Activated T-helper 17 cell treated with anti-CD3 and anti-CD28 coated beads, Interleukin-2, amount 50 U/mL, for 72 hours (primary cell): Measurements from ENCODE around the gene CD151. TPM values are rescaled to one million over a fixed set of nuclear protein-coding genes. Genes with fewer than 3 reads are reported as not detected.

Experiments
- ATAC-seq: fragments of 150-1000 bp; cut with Tn5 transposase; replicated peaks from 2 replicates; pipeline ENCODE4 v1.10.0; 2021; ENCODE audit warnings: mild to moderate bottlenecking, moderate library complexity
- H3K27ac Mint-ChIP-seq: one replicate; pipeline ENCODE4 v1.8.0; 2022; ENCODE audit warnings: mixed read lengths
- H3K27me3 Mint-ChIP-seq: one replicate; pipeline ENCODE4 v1.8.0; 2022; ENCODE audit warnings: mixed read lengths
- H3K36me3 Mint-ChIP-seq: one replicate; pipeline ENCODE4 v1.8.0; 2022; ENCODE audit warnings: low read depth, mild to moderate bottlenecking, mixed read lengths
- H3K4me1 Mint-ChIP-seq: one replicate; pipeline ENCODE4 v1.8.0; 2022; ENCODE audit warnings: mixed read lengths
- H3K4me3 Mint-ChIP-seq: one replicate; pipeline ENCODE4 v1.8.0; 2022; ENCODE audit warnings: mild to moderate bottlenecking, mixed read lengths
- H3K9me3 Mint-ChIP-seq: one replicate; pipeline ENCODE4 v1.8.0; 2022; ENCODE audit warnings: mixed read lengths
- total RNA-seq, 2 donors: library from RNA; stranded (reverse); gene quantifications; one replicate each; pipeline ENCODE4 v1.2.3, GENCODE V29; 2022

CD151 gene
- total RNA-seq, 2 donors from 2014 or later = 61.5 to 74.6 TPM

DNA sequence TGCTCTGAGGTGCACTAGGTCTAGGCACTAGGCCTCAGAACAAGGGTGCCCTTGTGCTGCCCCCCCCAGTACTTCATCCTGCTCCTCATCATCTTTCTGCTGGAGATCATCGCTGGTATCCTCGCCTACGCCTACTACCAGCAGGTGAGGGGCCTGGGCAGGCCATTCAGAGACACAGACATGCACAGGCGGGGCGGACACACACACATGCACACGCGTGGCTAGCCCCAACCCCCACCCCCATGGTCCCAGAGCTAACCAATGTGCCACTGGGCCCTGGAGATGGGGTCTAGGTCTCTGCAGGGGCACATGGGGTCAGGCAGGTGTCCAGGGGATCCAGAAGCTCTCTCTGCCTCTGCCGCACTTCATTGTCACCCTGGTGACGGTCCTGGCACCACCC lies 3.9 kb downstream of the CD151 start:
- Mint-ChIP-seq H3K36me3 (peaks cover 18% of the 10 kb centered on the region), H3K4me1 (peaks cover 11% of the 10 kb centered on the region), H3K27me3 (no peaks in the 10 kb centered on the region), H3K27ac (no peak overlapping the region), H3K9me3 (no peaks in the 10 kb centered on the region), H3K4me3 (no peak overlapping the region)
- no peak for ATAC-seq

DNA sequence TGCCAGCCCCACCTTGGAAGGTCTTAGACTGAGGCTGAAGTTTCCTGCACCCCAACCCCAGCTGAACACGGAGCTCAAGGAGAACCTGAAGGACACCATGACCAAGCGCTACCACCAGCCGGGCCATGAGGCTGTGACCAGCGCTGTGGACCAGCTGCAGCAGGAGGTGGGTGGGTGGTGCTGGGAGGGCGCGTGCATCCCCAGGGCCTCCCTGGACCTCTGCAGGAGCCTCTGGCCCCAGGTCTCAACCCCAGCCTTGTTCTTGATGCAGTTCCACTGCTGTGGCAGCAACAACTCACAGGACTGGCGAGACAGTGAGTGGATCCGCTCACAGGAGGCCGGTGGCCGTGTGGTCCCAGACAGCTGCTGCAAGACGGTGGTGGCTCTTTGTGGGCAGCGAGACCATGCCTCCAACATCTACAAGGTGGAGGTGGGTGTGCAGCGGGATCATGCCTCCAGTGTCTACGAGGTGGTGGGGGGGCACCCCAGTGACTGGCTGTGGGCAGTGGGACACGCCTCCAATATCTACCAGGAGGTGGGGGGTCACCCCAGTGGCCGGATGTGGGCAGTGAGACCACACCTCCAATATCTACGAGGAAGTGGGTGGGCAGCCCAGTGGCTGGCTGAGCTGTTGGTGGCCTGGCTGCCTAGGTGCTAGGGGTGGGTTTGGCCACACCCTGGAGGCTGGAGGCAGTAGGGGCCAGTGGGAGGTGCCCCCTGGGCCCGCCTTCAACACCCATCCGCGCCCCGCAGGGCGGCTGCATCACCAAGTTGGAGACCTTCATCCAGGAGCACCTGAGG lies 4.6 kb downstream of the CD151 start:
- Mint-ChIP-seq H3K4me1 (peaks cover 11% of the 10 kb centered on the region), H3K36me3 (peaks cover 18% of the 10 kb centered on the region), H3K9me3 (no peaks in the 10 kb centered on the region), H3K4me3 (no peak overlapping the region), H3K27me3 (no peaks in the 10 kb centered on the region), H3K27ac (no peak overlapping the region)
- no peak for ATAC-seq

DNA sequence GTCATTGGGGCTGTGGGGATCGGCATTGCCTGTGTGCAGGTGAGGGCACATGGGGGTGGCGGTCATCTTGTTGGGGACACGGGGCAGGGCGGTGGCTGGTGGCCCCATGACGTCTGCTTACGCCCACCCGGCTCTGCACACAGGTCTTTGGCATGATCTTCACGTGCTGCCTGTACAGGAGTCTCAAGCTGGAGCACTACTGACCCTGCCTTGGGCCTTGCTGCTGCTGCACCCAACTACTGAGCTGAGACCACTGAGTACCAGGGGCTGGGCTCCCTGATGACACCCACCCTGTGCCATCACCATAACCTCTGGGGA lies 5.2 kb downstream of the CD151 start:
- H3K27ac Mint-ChIP-seq = no peak overlapping the region

DNA sequence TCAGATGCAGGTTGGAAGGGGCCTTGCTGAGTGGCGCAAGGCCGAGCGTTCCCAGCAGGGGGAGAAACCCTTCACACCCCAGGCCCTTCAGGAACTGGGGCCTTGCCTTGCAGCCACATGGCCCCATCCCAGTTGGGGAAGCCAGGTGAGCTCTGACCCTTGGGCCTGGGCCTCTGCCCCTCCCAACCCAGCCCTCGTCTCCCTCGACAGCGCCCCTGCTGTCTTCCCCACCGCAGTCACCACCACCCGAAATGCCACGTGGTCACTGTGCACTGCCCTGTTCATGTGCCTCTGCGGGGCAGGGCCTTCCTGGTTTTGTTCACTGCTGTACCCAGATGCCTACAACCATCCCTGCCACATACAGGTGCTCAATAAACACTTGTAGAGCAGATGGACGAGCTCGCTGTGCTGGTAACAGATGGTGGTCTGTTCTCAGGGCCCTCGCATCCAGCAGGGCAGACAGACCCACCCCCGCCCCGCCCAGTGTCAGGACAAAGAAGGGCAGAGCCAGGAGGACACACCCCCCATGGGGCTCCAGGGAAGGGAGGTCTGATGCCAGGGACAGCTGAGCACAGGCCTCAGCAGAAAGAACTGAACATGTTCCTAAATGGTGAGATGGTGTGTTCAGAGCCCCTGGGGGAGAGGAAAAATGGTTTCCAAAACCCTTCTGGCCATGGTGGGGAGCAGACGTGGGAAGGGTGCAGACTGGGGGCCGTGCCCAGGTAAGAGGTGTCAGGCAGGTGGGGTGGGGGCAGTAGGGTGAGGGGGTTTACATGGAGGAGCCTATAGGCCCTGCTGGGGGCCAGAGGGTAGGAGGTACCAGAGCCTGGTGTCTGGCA lies 5.9 kb downstream of the CD151 start:
- Mint-ChIP-seq H3K4me1 (peaks cover 11% of the 10 kb centered on the region), H3K27me3 (no peaks in the 10 kb centered on the region), H3K27ac (no peak overlapping the region), H3K4me3 (no peak overlapping the region), H3K36me3 (peaks cover 18% of the 10 kb centered on the region), H3K9me3 (no peaks in the 10 kb centered on the region)
- ATAC-seq = no peak

More for the DNA sequence above, 5.2 kb downstream of the CD151 start:
- no peak for ATAC-seq
- Mint-ChIP-seq H3K36me3 (peaks cover 18% of the 10 kb centered on the region), H3K4me1 (peaks cover 11% of the 10 kb centered on the region), H3K9me3 (no peaks in the 10 kb centered on the region), H3K4me3 (no peak overlapping the region), H3K27me3 (no peaks in the 10 kb centered on the region)

DNA sequence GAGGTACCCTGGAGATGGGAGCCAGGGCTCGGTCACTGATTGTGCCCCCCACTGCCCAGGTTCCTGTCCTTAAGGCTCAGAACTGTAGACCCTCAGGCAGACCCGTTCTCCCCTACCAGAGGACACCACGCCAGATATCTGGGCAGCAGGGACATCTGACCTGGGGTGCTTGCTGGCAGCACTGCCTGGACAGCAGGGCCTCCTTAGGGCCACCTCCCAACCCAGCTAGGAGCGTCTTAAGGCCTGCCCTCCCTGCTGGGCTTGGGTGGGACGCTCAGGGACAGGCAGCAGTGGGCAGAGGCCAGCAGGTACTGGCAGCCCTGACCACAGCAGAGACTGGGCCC lies 6.5 kb downstream of the CD151 start:
- ATAC-seq = no peak
- no peaks in the 10 kb centered on the region for H3K9me3 Mint-ChIP-seq
- no peaks in the 10 kb centered on the region for H3K27me3 Mint-ChIP-seq
- no peak overlapping the region for H3K27ac Mint-ChIP-seq
- H3K36me3 Mint-ChIP-seq = peaks cover 18% of the 10 kb centered on the region
- H3K4me3 Mint-ChIP-seq = no peak overlapping the region
- H3K4me1 Mint-ChIP-seq = peaks cover 7% of the 10 kb centered on the region

DNA sequence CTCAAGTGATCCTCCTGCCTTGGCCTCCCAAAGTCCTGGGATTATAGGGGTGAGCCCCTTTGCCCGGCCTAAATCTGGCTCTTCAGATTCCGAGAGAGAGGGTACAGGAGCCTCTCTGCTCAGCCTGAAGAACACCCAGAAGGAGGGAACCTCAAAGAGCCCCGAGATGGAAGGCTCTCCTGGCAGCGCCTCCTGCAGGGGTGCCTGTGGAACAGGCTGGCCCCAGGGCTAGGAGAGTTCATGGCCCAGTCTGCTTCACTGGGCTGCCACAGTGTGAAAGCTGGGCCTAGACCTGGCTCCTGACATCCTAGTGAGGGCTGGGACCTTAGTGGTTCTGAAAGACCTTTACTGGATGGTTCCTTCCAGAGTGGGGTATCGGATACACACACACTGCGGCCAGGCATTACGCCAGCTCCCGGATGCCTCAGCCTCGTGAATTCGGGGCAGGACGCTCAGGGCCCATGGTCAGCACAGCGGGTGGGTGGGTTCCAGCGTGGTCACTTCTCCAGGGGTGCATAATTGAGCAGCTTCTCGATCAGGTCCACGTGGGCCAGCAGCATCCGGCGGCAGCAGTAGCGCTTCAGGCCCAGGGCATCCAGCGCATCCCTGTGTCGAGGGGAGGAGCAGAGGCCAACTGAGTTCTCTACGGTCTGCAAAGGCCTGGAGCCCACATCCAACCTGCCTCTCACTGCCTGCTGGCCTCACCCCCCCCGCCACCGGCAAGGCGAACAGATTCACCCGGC lies 7.3 kb downstream of the CD151 start:
- Mint-ChIP-seq H3K36me3 (peaks cover 18% of the 10 kb centered on the region), H3K27ac (peak overlapping the region; percentile 68), H3K27me3 (no peaks in the 10 kb centered on the region), H3K9me3 (no peaks in the 10 kb centered on the region), H3K4me3 (peak overlapping the region; percentile 73), H3K4me1 (peaks cover 7% of the 10 kb centered on the region)
- ATAC-seq = no peak

DNA sequence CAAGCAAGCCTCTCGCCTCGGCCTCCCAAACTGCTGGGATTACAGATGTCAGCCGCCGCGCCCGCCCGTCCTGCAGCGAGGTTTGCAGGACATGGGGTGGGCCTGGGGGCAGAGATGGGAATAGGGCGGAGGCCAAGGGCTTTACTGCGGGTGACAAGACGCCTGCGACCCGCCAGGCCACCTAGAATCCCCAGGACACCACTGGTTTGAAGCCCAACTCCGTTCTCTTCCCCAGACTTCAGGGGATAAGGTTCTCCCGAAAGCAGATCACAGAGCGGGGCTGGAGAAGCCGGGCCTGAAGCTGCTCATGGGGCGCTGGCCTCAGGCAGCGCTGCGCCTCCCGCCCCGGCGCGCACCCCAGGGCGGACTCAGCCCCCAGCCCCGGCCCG lies 9.2 kb downstream of the CD151 start:
- peaks cover 18% of the 10 kb centered on the region for H3K36me3 Mint-ChIP-seq
- peak; percentile 56 for ATAC-seq
- H3K4me3 Mint-ChIP-seq = peak overlapping the region; percentile 73
- peaks cover 7% of the 10 kb centered on the region for H3K4me1 Mint-ChIP-seq
- H3K27ac Mint-ChIP-seq = peak overlapping the region; percentile 82
- H3K27me3 Mint-ChIP-seq = no peaks in the 10 kb centered on the region
- H3K9me3 Mint-ChIP-seq = no peaks in the 10 kb centered on the region

DNA sequence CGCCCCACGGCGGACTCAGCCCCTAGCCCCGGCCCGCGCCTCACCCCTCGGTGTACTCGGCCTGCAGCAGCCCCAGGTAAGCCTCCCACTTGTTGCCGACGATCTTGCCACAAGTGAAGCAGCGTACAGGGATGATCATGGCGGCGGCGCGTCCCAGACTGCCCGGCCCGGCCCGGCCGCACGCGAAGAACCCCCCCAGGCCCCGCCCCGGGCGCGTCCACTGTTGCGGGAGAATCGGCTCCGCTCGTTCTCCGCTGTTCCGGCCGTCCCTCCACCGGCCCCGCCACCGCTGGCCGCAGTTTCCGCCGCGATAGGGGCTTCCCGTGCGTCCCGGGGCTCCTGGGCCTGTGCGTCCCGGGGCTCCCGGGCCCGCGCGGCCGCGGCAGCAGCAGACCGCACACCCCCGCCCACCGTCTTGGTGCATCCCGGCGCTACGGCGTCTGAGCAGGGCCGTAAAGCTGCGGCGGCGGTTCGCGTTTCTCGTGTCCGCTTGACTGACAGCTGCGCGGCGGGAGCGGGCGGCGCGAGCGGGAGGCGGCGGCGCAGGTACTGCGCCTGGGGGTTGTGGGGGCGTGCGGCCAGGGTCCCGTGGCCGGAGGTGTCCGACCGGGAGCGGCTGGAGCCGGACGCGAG lies 9.7 kb downstream of the CD151 start, which contains the start of the genes POLR2L and TSPAN4:
Gene POLR2L, minus strand, starts transcription at position 160 of the 633 bp plus-strand sequence. Its CDS starts 21 bp downstream, at position 139.
Gene TSPAN4, plus strand, starts transcription at position 483 of the 633 bp plus-strand sequence. CDS start 7,453 bp downstream, outside the sequence.
- H3K27me3 Mint-ChIP-seq = no peaks in the 10 kb centered on the region
- peaks cover 18% of the 10 kb centered on the region for H3K36me3 Mint-ChIP-seq
- no peaks in the 10 kb centered on the region for H3K9me3 Mint-ChIP-seq
- ATAC-seq = peak; percentile 86
- peak within 1 kb of the TSS; percentile 73 for H3K4me3 Mint-ChIP-seq
- H3K27ac Mint-ChIP-seq = peak within 1 kb of the TSS; percentile 82
- peaks cover 7% of the 10 kb centered on the region for H3K4me1 Mint-ChIP-seq

DNA sequence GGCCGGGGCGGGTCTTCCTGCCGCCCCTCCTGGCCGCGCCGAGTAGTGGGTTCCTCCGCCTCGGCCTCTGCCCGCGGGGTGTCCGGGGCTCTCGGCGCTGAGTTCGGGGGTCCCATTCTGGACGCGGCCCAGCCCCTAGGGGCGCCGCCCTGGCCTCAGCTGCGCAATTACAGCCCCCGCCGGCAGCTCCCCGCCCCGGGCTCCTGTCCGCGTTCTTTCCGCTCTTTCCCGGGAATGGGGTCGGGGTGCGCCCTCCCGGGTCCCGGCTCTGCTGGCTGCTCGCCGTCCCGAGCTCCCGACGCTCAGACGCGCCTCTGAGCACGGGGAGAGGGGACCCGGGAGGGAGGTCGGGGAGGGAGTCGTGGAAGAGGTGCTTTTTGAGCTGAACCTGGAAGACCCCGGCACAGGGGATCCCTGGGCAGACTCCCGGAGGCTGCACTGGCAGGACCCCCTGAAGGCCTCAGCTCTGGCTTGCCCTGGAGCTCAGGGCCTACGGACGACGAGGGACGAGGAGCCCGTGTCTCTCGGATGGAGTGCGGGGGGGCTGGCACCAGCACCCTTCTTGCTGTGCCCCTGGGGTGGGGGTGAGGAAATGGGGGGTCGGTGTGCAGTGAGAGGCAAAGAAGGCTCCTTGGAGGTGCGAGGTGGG lies 10.5 kb downstream of the CD151 start:
- no peak for ATAC-seq

DNA sequence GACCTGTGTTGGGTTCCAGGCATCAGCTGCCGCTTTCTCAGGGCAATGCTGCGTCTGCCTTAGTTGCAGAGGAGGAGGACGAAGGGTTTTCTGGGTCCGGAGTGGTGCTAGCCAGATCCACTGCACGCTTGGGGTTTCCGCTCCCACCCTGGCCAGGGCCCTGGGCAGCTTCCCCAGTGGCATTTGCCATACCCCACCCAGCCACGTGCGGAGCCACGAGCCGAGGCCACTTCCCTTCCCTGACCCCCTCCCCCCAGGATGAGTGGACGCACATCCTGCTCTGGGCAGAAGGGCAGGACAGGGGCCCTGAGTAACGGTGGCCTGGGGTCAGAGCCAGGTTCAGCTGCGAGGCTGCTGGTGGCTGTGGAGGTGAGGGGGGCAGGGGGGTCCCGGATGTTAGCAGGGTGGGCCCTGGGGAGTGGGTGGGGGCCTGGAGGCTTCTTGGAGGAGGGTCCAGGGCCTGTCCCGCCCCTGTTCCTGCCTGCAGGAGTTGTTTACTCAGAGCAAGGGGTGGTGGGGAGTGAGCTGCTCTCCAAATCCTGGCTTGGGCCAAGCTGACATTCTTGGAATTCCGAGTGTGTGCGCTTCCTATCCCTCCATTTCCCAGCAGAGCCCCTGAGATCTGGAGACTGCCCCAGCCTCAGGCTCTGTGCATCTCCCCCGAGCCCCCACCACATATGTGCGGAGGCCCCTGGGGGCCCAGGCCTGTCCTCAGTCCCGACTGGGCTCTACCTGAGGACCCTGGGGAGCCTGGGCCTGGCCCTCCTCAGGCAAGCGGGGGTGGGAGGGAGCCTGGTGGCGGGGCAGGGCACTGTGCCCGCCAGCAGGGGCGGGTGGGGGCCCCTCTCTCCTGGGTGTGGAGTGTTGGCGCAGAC lies 11.3 kb downstream of the CD151 start:
- peak overlapping the region; percentile 58 for H3K4me3 Mint-ChIP-seq
- H3K27me3 Mint-ChIP-seq = no peaks in the 10 kb centered on the region
- peaks cover 7% of the 10 kb centered on the region for H3K4me1 Mint-ChIP-seq
- H3K36me3 Mint-ChIP-seq = peaks cover 18% of the 10 kb centered on the region
- no peaks in the 10 kb centered on the region for H3K9me3 Mint-ChIP-seq
- H3K27ac Mint-ChIP-seq = no peak overlapping the region
- ATAC-seq = no peak

More for the DNA sequence above, 10.5 kb downstream of the CD151 start:
- H3K27ac Mint-ChIP-seq = no peak overlapping the region
- H3K4me1 Mint-ChIP-seq = peaks cover 7% of the 10 kb centered on the region
- no peaks in the 10 kb centered on the region for H3K27me3 Mint-ChIP-seq
- no peaks in the 10 kb centered on the region for H3K9me3 Mint-ChIP-seq
- peak overlapping the region; percentile 73 for H3K4me3 Mint-ChIP-seq
- peaks cover 18% of the 10 kb centered on the region for H3K36me3 Mint-ChIP-seq

DNA sequence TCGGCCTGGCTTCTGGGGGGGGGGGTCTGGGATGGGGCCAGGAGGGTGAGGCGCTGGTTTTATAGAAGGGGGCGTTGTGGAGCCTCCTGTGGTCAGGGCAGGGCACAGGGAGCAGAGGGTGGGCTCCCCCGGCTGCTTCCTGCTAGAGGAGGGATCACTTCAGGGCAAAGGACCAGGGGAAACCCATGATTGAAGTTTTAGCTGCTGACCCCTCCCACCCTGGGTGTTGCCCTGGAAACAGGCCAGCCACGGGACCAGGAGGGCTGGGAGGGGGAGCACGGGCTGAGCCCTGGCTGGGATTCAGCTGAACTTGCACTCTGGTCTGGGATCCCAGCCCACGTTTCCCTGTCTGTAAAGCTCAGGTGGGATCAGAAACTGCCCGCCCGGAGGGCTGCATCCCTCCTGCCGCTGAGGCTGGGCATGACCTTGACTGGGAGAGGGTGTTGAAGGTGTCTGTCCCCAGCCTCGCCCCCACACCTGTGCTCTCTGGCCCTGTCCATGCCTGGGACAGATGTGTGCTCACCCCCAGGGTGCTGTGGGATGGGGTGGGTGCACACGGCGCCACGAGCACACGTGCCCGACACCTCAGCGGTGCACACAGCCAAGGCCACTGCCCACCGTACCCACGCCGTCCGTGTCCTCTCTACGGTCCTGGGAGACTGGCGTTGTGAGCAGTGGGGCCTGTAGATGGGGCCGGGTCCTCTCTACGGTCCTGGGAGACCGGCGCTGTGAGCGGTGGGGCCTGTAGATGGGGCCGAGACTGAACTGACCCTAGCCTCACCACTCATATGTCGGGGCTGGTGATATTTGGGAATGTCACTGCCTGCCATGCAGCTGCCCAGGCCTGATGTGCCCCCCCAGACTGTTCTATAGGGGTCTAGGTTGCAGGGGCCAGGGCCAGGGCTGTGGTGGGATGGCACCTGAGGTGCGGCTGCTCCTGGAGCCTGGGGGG lies 12.2 kb downstream of the CD151 start:
- Mint-ChIP-seq H3K27ac (no peak overlapping the region), H3K27me3 (no peaks in the 10 kb centered on the region), H3K4me1 (peaks cover 7% of the 10 kb centered on the region), H3K36me3 (peaks cover 13% of the 10 kb centered on the region), H3K4me3 (no peak overlapping the region), H3K9me3 (no peaks in the 10 kb centered on the region)
- no peak for ATAC-seq

DNA sequence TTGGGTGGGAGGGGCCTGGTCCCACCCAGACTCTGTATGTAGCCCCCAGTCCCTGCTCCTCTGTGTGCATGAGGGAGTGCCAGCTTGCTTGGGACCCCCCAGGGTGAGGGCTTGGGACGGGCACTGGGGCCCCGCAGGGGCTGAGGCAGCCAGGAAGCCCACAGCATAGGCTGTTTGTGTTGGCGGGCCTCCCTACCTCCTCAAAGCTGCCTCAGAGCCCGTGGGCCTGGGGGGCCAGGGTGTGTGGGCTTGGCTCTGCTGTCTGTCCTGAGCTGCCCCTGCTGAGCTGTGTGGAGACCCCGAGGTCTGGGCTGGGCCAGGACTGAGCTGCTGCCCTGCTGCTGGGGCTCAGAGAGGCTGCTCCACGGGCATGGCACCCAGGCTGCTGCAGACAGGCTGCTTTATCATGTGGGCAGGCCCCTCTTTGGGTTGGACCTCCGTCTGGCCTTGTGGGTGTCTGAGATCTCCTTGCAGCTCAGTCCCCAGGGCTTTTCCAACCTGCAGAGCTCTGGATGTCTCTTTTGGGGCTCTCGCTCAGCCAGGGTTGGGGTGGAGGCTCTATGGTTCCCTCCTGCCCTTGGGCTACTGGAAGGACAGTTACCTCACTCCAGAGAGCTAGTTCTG lies 13.2 kb downstream of the CD151 start:
- H3K4me3 Mint-ChIP-seq = no peak overlapping the region
- no peak for ATAC-seq
- no peaks in the 10 kb centered on the region for H3K9me3 Mint-ChIP-seq
- H3K27me3 Mint-ChIP-seq = no peaks in the 10 kb centered on the region
- H3K27ac Mint-ChIP-seq = no peak overlapping the region
- H3K4me1 Mint-ChIP-seq = peaks cover 2% of the 10 kb centered on the region
- H3K36me3 Mint-ChIP-seq = peaks cover 3% of the 10 kb centered on the region
